ENCODE results near the gene ACAT2. TPM values are rescaled to one million over a fixed set of nuclear protein-coding genes. Genes with fewer than 3 reads are reported as not detected.
"Not testable (repeated sequence)": the region's sequence is repeated elsewhere in the genome, so short reads cannot be mapped to it uniquely, and the experiment has no call there.

The ACAT2 gene
- total RNA-seq, 4 donors from 2014 or later: 5.6 to 19.6 (median 11.2) TPM

- H3K36me3 ChIP-seq: no peaks in the 10 kb centered on the region
- H3K27me3 ChIP-seq: no peaks in the 10 kb centered on the region
- H3K4me3 ChIP-seq: no peak overlapping the region
- TF ChIP-seq CTCF (IDR thresholded peaks at IDR 0.05): no peak
- TF ChIP-seq POLR2A (IDR thresholded peaks at IDR 0.05): no peak
- no peaks in the 10 kb centered on the region for H3K9me3 ChIP-seq
- no peak for DNase-seq
- H3K4me1 ChIP-seq: peaks cover 5 to 27% of the 10 kb centered on the region in 2 donors
- intact Hi-C loops (cut with DNase I; ENCODE audit: low total_unique reads): no loop called here
- no peak overlapping the region for H3K27ac ChIP-seq
These were observed 31.5 kb upstream of the ACAT2 start for GRCh38 chr6:159730332-159730676.

GRCh38 chr6:159732550-159732949, 29.3 kb upstream of the ACAT2 start:
- H3K9me3 ChIP-seq; H3K4me3 ChIP-seq; DNase-seq; intact Hi-C loops (cut with DNase I; ENCODE audit: low total_unique reads); H3K27ac ChIP-seq; H3K36me3 ChIP-seq; H3K27me3 ChIP-seq: not testable (repeated sequence)
- H3K4me1 ChIP-seq: peaks cover 7 to 23% of the 10 kb centered on the region in 2 donors

GRCh38 chr6:159733395-159733794, 28.4 kb upstream of the ACAT2 start:
- H3K9me3 ChIP-seq; H3K27me3 ChIP-seq; H3K27ac ChIP-seq; intact Hi-C loops (cut with DNase I; ENCODE audit: low total_unique reads); H3K36me3 ChIP-seq; DNase-seq; H3K4me3 ChIP-seq: not testable (repeated sequence)
- H3K4me1 ChIP-seq: peaks cover 7 to 25% of the 10 kb centered on the region in 2 donors

- DNase-seq: no peak
- H3K4me1 ChIP-seq: peaks cover 9 to 11% of the 10 kb centered on the region in 2 donors
- H3K27me3 ChIP-seq: no peaks in the 10 kb centered on the region
- H3K9me3 ChIP-seq: no peaks in the 10 kb centered on the region
- TF ChIP-seq POLR2A (IDR thresholded peaks at IDR 0.05) (no peak), CTCF (IDR thresholded peaks at IDR 0.05) (no peak)
- intact Hi-C loops (cut with DNase I; ENCODE audit: low total_unique reads): no loop called here
- H3K27ac ChIP-seq: no peak overlapping the region
- H3K4me3 ChIP-seq: no peak overlapping the region
- H3K36me3 ChIP-seq: no peaks in the 10 kb centered on the region
These were observed 24.9 kb upstream of the ACAT2 start for GRCh38 chr6:159736908-159737307.

- intact Hi-C loops (cut with DNase I; ENCODE audit: low total_unique reads): no loop called here
- H3K36me3 ChIP-seq: no peaks in the 10 kb centered on the region
- no peaks in the 10 kb centered on the region for H3K27me3 ChIP-seq
- no peak overlapping the region for H3K4me3 ChIP-seq
- no peak for DNase-seq
- H3K9me3 ChIP-seq: no peaks in the 10 kb centered on the region
- H3K27ac ChIP-seq: no peak overlapping the region
- H3K4me1 ChIP-seq: peaks cover 9 to 11% of the 10 kb centered on the region in 2 donors
- TF ChIP-seq POLR2A (IDR thresholded peaks at IDR 0.05): no peak
These were observed 22.5 kb upstream of the ACAT2 start for GRCh38 chr6:159739341-159739740.

GRCh38 chr6:159742165-159742564, 19.7 kb upstream of the ACAT2 start:
- Histone ChIP-seq H3K27me3 (no peaks in the 10 kb centered on the region), H3K9me3 (no peaks in the 10 kb centered on the region), H3K4me3 (no peak overlapping the region), H3K4me1 (peaks cover 2 to 9% of the 10 kb centered on the region in 2 donors), H3K36me3 (no peaks in the 10 kb centered on the region), H3K27ac (no peak overlapping the region)
- no peak for DNase-seq
- TF ChIP-seq POLR2A (IDR thresholded peaks at IDR 0.05) (no peak), CTCF (IDR thresholded peaks at IDR 0.05) (no peak)
- intact Hi-C loops (cut with DNase I; ENCODE audit: low total_unique reads): no loop called here

GRCh38 chr6:159745081-159745480, 16.8 kb upstream of the ACAT2 start:
- Histone ChIP-seq H3K27me3 (no peaks in the 10 kb centered on the region), H3K4me1 (peaks cover 0 to 4% of the 10 kb centered on the region in 2 donors), H3K9me3 (no peaks in the 10 kb centered on the region), H3K4me3 (no peak overlapping the region), H3K36me3 (no peaks in the 10 kb centered on the region), H3K27ac (no peak overlapping the region)
- intact Hi-C loops (cut with DNase I; ENCODE audit: low total_unique reads): no loop called here
- TF ChIP-seq POLR2A (IDR thresholded peaks at IDR 0.05) (no peak), CTCF (IDR thresholded peaks at IDR 0.05) (no peak)
- no peak for DNase-seq
